Measurements from ENCODE around the gene PPP1R12C. TPM values are rescaled to one million over a fixed set of nuclear protein-coding genes. Genes with fewer than 3 reads are reported as not detected.
"Not testable (repeated sequence)": the region's sequence is repeated elsewhere in the genome, so short reads cannot be mapped to it uniquely, and the experiment has no call there.

PPP1R12C gene
- total RNA-seq, 1 donor = 46.3 TPM

- TF ChIP-seq CTCF (IDR thresholded peaks at IDR 0.05; ENCODE audit: insufficient read depth, low read length) = no peak
- no peak overlapping the region for H3K4me3 ChIP-seq (ENCODE audit: low read depth, low read length)
- no peak for DNase-seq (ENCODE audit: low read depth)
Observed at GRCh38 chr19:55111238-55111831, 6.1 kb downstream of the PPP1R12C start.

GRCh38 chr19:55109527-55110291, 7.7 kb downstream of the PPP1R12C start:
- H3K4me3 ChIP-seq (ENCODE audit: low read depth, low read length) = no peak overlapping the region
- no peak for TF ChIP-seq CTCF (IDR thresholded peaks at IDR 0.05; ENCODE audit: insufficient read depth, low read length)
- DNase-seq (ENCODE audit: low read depth) = no peak

- DNase-seq (ENCODE audit: low read depth); H3K4me3 ChIP-seq (ENCODE audit: low read depth, low read length): not testable (repeated sequence)
Observed at GRCh38 chr19:55107252-55107651, 10.2 kb downstream of the PPP1R12C start.

- TF ChIP-seq CTCF (IDR thresholded peaks at IDR 0.05; ENCODE audit: insufficient read depth, low read length) = no peak
- H3K4me3 ChIP-seq (ENCODE audit: low read depth, low read length) = no peak overlapping the region
Observed at GRCh38 chr19:55106591-55106990, 10.8 kb downstream of the PPP1R12C start.

GRCh38 chr19:55105237-55105636, 12.2 kb downstream of the PPP1R12C start:
- H3K4me3 ChIP-seq (ENCODE audit: low read depth, low read length) = no peak overlapping the region
- no peak for TF ChIP-seq CTCF (IDR thresholded peaks at IDR 0.05; ENCODE audit: insufficient read depth, low read length)
- DNase-seq (ENCODE audit: low read depth) = no peak

More at GRCh38 chr19:55106591-55106990, 10.8 kb downstream of the PPP1R12C start:
- no peak for DNase-seq (ENCODE audit: low read depth)

- TF ChIP-seq CTCF (IDR thresholded peaks at IDR 0.05; ENCODE audit: insufficient read depth, low read length) = no peak
- H3K4me3 ChIP-seq (ENCODE audit: low read depth, low read length) = no peak overlapping the region
- DNase-seq (ENCODE audit: low read depth) = no peak
Observed at GRCh38 chr19:55103190-55103589, 14.2 kb downstream of the PPP1R12C start.

GRCh38 chr19:55101261-55101660, 16.2 kb downstream of the PPP1R12C start:
- H3K4me3 ChIP-seq (ENCODE audit: low read depth, low read length) = no peak overlapping the region
- no peak for DNase-seq (ENCODE audit: low read depth)
- TF ChIP-seq CTCF (IDR thresholded peaks at IDR 0.05; ENCODE audit: insufficient read depth, low read length) = no peak

Data from fibroblast of the aortic adventitia (primary cell).